K562 (cell line): ENCODE measurements around the gene UQCRC2.
"Not testable (repeated sequence)": the region's sequence is repeated elsewhere in the genome, so short reads cannot be mapped to it uniquely, and the experiment has no call there.

Source experiments
- ARID2 ChIP-seq: fragments of 450-650 bp; IDR thresholded peaks from 2 replicates; pipeline ENCODE4 v1.6.1; 2017; ENCODE audit warnings: antibody characterized with exemption, mild to moderate bottlenecking
- EP300 ChIP-seq: IDR thresholded peaks from 2 replicates; pipeline ENCODE4 v1.6.1; 2012; ENCODE audit warnings: low read length, improper control_type of control experiment
- KDM1A ChIP-seq, 2 experiments: fragments of 450-650 bp; IDR thresholded peaks; 2 replicates each; pipeline ENCODE4 v1.6.1; 2016; ENCODE audit warnings: mild to moderate bottlenecking in 2 of 2
- NR3C1 ChIP-seq: sonication (generic); formaldehyde crosslinking; IDR thresholded peaks from 2 replicates; pipeline ENCODE4 v1.8.1; 2022; ENCODE audit warnings: missing genetic modification reagents
- SIN3A ChIP-seq, 2 experiments: fragments of 150-350 bp in 1 of 2; IDR thresholded peaks; 2 replicates each; pipeline ENCODE4 v1.6.1; 2011 to 2016; ENCODE audit warnings: borderline replicate concordance in 2 of 2, low read depth in 2 of 2, low read length in 2 of 2, mild to moderate bottlenecking in 2 of 2, moderate library complexity in 2 of 2; ENCODE audit not compliant: control insufficient read depth in 1 of 2
- SMC3 ChIP-seq: conservative IDR thresholded peaks from 2 replicates; pipeline ENCODE4 v1.6.1; 2011; ENCODE audit warnings: low read depth, low read length, improper control_type of control experiment; ENCODE audit not compliant: insufficient read depth
- SPI1 ChIP-seq: IDR thresholded peaks from 2 replicates; pipeline ENCODE4 v1.6.1; 2011; ENCODE audit warnings: low read depth, low read length, control low read depth, borderline replicate concordance
- TAF1 ChIP-seq: IDR thresholded peaks from 2 replicates; pipeline ENCODE4 v1.6.1; 2011; ENCODE audit warnings: mild to moderate bottlenecking, low read length, moderate library complexity; ENCODE audit not compliant: insufficient read depth, control insufficient read depth, severe bottlenecking; ENCODE audit errors: extremely low read depth
- ZNF146 ChIP-seq: IDR thresholded peaks from one replicate; pipeline ENCODE4 v1.6.1; 2018; ENCODE audit warnings: missing compliant biosample characterization; ENCODE audit not compliant: unreplicated experiment
- ZNF263 ChIP-seq: sonication (generic); formaldehyde crosslinking; IDR thresholded peaks from 2 replicates; pipeline ENCODE4 v1.8.0; 2022; ENCODE audit warnings: mild to moderate bottlenecking, missing genetic modification reagents, borderline replicate concordance
- ZNF785 ChIP-seq: fragments of 250-450 bp; sonication (Bioruptor Pico); IDR thresholded peaks from 2 replicates; pipeline ENCODE4 v1.4.0; 2020; ENCODE audit warnings: mild to moderate bottlenecking
- TF ChIP-seq, protein P1 (sequence below), 2 experiments: IDR thresholded peaks; 2 replicates each; pipeline ENCODE4 v1.6.1; 2012; ENCODE audit warnings: improper control_type of control experiment in 2 of 2, low read depth in 2 of 2, low read length in 2 of 2, borderline replicate concordance in 1 of 2

DNA sequence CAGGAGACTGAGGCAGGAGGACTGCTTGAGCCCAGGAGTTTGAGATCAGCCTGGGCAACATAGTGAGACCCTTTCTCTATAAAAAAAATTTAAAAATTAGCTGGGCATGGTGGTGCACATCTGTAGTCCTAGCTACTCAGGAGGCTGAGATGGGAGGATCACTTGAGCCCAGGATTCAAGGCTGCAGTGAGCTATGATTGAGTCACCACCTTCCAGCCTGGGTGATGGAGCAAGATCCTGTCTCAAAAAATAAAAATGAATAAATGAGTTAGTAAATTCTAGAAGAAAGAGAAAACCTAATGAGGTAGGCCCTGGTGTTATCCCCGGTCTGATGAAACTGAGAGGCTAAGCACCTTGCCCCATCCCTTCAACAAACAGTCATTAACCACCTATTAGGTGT is 48.9 kb downstream of the UQCRC2 start:
- TF ChIP-seq, protein P1, sequence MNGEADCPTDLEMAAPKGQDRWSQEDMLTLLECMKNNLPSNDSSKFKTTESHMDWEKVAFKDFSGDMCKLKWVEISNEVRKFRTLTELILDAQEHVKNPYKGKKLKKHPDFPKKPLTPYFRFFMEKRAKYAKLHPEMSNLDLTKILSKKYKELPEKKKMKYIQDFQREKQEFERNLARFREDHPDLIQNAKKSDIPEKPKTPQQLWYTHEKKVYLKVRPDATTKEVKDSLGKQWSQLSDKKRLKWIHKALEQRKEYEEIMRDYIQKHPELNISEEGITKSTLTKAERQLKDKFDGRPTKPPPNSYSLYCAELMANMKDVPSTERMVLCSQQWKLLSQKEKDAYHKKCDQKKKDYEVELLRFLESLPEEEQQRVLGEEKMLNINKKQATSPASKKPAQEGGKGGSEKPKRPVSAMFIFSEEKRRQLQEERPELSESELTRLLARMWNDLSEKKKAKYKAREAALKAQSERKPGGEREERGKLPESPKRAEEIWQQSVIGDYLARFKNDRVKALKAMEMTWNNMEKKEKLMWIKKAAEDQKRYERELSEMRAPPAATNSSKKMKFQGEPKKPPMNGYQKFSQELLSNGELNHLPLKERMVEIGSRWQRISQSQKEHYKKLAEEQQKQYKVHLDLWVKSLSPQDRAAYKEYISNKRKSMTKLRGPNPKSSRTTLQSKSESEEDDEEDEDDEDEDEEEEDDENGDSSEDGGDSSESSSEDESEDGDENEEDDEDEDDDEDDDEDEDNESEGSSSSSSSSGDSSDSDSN (IDR thresholded peaks at IDR 0.05; ENCODE audit: borderline replicate concordance in 1 of 2, low read depth in 2 of 2, low read length in 2 of 2) = not testable (repeated sequence)
- TF ChIP-seq ARID2; SPI1; TAF1; SMC3; NR3C1 (CRISPR knock-in tag); SIN3A (IDR thresholded peaks at IDR 0.05; ENCODE audit: borderline replicate concordance in 2 of 2, control insufficient read depth in 1 of 2, low read depth in 2 of 2, low read length in 2 of 2); EP300; ZNF263 (CRISPR knock-in tag); ZNF146; ZNF785 (CRISPR knock-in tag); KDM1A (IDR thresholded peaks at IDR 0.05): not testable (repeated sequence)
